ACC112 (cell line): ENCODE results near the gene IL18BP.

Experiments used
- H2AFZ ChIP-seq: fragments of 200-600 bp; sonication (generic); one replicate; pipeline ENCODE4 v1.6.0; 2017; ENCODE audit warnings: antibody characterized with exemption, low read length; ENCODE audit not compliant: unreplicated experiment
- H3K27ac ChIP-seq: fragments of 200-600 bp; sonication (generic); 2 replicates; pipeline ENCODE4 v1.5.1; 2014; ENCODE audit warnings: low read depth, mild to moderate bottlenecking, antibody characterized with exemption, low read length, moderate library complexity
- H3K27me3 ChIP-seq: fragments of 200-600 bp; sonication (generic); 2 replicates; pipeline ENCODE4 v1.6.1; 2014; ENCODE audit warnings: mild to moderate bottlenecking, antibody characterized with exemption, low read length, moderate library complexity, mixed read lengths; ENCODE audit not compliant: insufficient read depth
- H3K36me3 ChIP-seq: fragments of 200-600 bp; sonication (generic); 2 replicates; pipeline ENCODE4 v1.6.1; 2016; ENCODE audit warnings: mild to moderate bottlenecking, antibody characterized with exemption, low read length, moderate library complexity, mixed read lengths; ENCODE audit not compliant: insufficient read depth
- H3K4me1 ChIP-seq: fragments of 200-600 bp; sonication (generic); one replicate; pipeline ENCODE4 v1.6.1; 2016; ENCODE audit warnings: low read length, mixed read lengths; ENCODE audit not compliant: insufficient read depth, unreplicated experiment, control insufficient read depth
- H3K4me3 ChIP-seq: fragments of 200-600 bp; sonication (generic); 2 replicates; pipeline ENCODE4 v1.5.1; 2014; ENCODE audit warnings: mild to moderate bottlenecking, low read depth, low read length
- H3K79me2 ChIP-seq: fragments of 200-600 bp; sonication (generic); one replicate; pipeline ENCODE4 v1.6.0; 2016; ENCODE audit warnings: low read length; ENCODE audit not compliant: control insufficient read depth, unreplicated experiment, insufficient read depth

The IL18BP gene

GRCh38 chr11:71977743-71978418 is 20.8 kb upstream of the IL18BP start:
- Histone ChIP-seq H3K27me3 (no peaks in the 10 kb centered on the region), H2AFZ (no peak overlapping the region), H3K79me2 (peaks cover 5% of the 10 kb centered on the region), H3K27ac (no peak overlapping the region), H3K4me3 (no peak overlapping the region), H3K4me1 (no peaks in the 10 kb centered on the region), H3K36me3 (peaks cover 2% of the 10 kb centered on the region; the same call in 1 of the 2 replicates)

- no peak overlapping the region for H3K4me3 ChIP-seq
- no peak overlapping the region for H3K27ac ChIP-seq
- no peaks in the 10 kb centered on the region for H3K27me3 ChIP-seq
- H3K79me2 ChIP-seq = peaks cover 5% of the 10 kb centered on the region
- no peak overlapping the region for H2AFZ ChIP-seq
- H3K4me1 ChIP-seq = no peaks in the 10 kb centered on the region
- peaks cover 2% of the 10 kb centered on the region; the same call in 1 of the 2 replicates for H3K36me3 ChIP-seq
Observed at GRCh38 chr11:71979094-71979493, 19.6 kb upstream of the IL18BP start.

GRCh38 chr11:71979602-71980001 is 19.1 kb upstream of the IL18BP start:
- no peak overlapping the region for H2AFZ ChIP-seq
- no peaks in the 10 kb centered on the region for H3K27me3 ChIP-seq
- no peaks in the 10 kb centered on the region for H3K4me1 ChIP-seq
- H3K4me3 ChIP-seq = no peak overlapping the region
- H3K27ac ChIP-seq = no peak overlapping the region
- H3K79me2 ChIP-seq = peaks cover 5% of the 10 kb centered on the region
- H3K36me3 ChIP-seq = peaks cover 2% of the 10 kb centered on the region; the same call in 1 of the 2 replicates

- Histone ChIP-seq H3K36me3 (peaks cover 5% of the 10 kb centered on the region; the same call in 1 of the 2 replicates), H3K27me3 (no peaks in the 10 kb centered on the region), H3K4me3 (no peak overlapping the region), H3K79me2 (no peaks in the 10 kb centered on the region), H2AFZ (no peak overlapping the region), H3K27ac (no peak overlapping the region), H3K4me1 (no peaks in the 10 kb centered on the region)
Observed at GRCh38 chr11:71986131-71986530, 12.6 kb upstream of the IL18BP start.

GRCh38 chr11:71987521-71987920 is 11.2 kb upstream of the IL18BP start:
- Histone ChIP-seq H3K4me3 (no peak overlapping the region), H3K4me1 (no peaks in the 10 kb centered on the region), H3K79me2 (no peaks in the 10 kb centered on the region), H3K27ac (no peak overlapping the region), H3K36me3 (peaks cover 5% of the 10 kb centered on the region; the same call in 1 of the 2 replicates), H3K27me3 (no peaks in the 10 kb centered on the region), H2AFZ (no peak overlapping the region)

GRCh38 chr11:71988050-71988449 is 10.7 kb upstream of the IL18BP start:
- H3K4me3 ChIP-seq = no peak overlapping the region
- H3K27me3 ChIP-seq = no peaks in the 10 kb centered on the region
- H2AFZ ChIP-seq = no peak overlapping the region
- H3K4me1 ChIP-seq = no peaks in the 10 kb centered on the region
- H3K36me3 ChIP-seq = peaks cover 5% of the 10 kb centered on the region; the same call in 1 of the 2 replicates
- no peaks in the 10 kb centered on the region for H3K79me2 ChIP-seq
- no peak overlapping the region for H3K27ac ChIP-seq

- Histone ChIP-seq H2AFZ (no peak overlapping the region), H3K79me2 (no peaks in the 10 kb centered on the region), H3K4me1 (no peaks in the 10 kb centered on the region), H3K27ac (no peak overlapping the region), H3K4me3 (no peak overlapping the region), H3K27me3 (no peaks in the 10 kb centered on the region), H3K36me3 (peaks cover 5% of the 10 kb centered on the region; the same call in 1 of the 2 replicates)
Observed at GRCh38 chr11:71990701-71991100, 8.0 kb upstream of the IL18BP start.

- no peak overlapping the region for H3K27ac ChIP-seq
- no peaks in the 10 kb centered on the region for H3K4me1 ChIP-seq
- H2AFZ ChIP-seq = no peak overlapping the region
- no peak overlapping the region for H3K4me3 ChIP-seq
- no peaks in the 10 kb centered on the region for H3K79me2 ChIP-seq
- H3K27me3 ChIP-seq = no peaks in the 10 kb centered on the region
- peaks cover 5% of the 10 kb centered on the region; the same call in 1 of the 2 replicates for H3K36me3 ChIP-seq
Observed at GRCh38 chr11:71991494-71991893, 7.2 kb upstream of the IL18BP start.

GRCh38 chr11:71992136-71992730 is 6.5 kb upstream of the IL18BP start:
- Histone ChIP-seq H3K36me3 (peaks cover 5% of the 10 kb centered on the region; the same call in 1 of the 2 replicates), H3K27ac (no peak overlapping the region), H3K4me3 (no peak overlapping the region)

GRCh38 chr11:71994786-71995185 is 3.9 kb upstream of the IL18BP start:
- Histone ChIP-seq H3K4me3 (no peak overlapping the region), H3K27me3 (no peaks in the 10 kb centered on the region), H3K79me2 (no peaks in the 10 kb centered on the region), H2AFZ (no peak overlapping the region), H3K36me3 (peaks cover 5% of the 10 kb centered on the region; the same call in 1 of the 2 replicates), H3K27ac (no peak overlapping the region), H3K4me1 (peaks cover 7% of the 10 kb centered on the region)

More at GRCh38 chr11:71992136-71992730, 6.5 kb upstream of the IL18BP start:
- no peaks in the 10 kb centered on the region for H3K79me2 ChIP-seq
- no peaks in the 10 kb centered on the region for H3K27me3 ChIP-seq
- no peaks in the 10 kb centered on the region for H3K4me1 ChIP-seq
- no peak overlapping the region for H2AFZ ChIP-seq
